Upper lobe of left lung (tissue), 6 donors: Measurements from ENCODE around the gene EVC2. TPM values are rescaled to one million over a fixed set of nuclear protein-coding genes. Genes with fewer than 3 reads are reported as not detected.
"Not testable (repeated sequence)": the region's sequence is repeated elsewhere in the genome, so short reads cannot be mapped to it uniquely, and the experiment has no call there.

ENCODE experiments used
- ATAC-seq, 2 donors: fragments of 200-7000 bp; cut with Tn5 transposase; one replicate each; pipeline ENCODE4 v1.9.1; 2022; ENCODE audit warnings: mild to moderate bottlenecking in 2 of 2, moderate library complexity in 2 of 2; ENCODE audit not compliant: low FRiP score in 2 of 2
- DNase-seq, 2 donors: peaks; one replicate each; pipeline ENCODE4 v3.0.0-alpha.2; 2019 to 2020
- H3K27ac ChIP-seq, 4 donors: fragments of 200-600 bp; sonication (generic); one replicate each; pipeline ENCODE4 v1.5.1; 2016 to 2019
- H3K27me3 ChIP-seq, 4 donors: fragments of 200-600 bp; sonication (generic); one replicate each; pipeline ENCODE4 v1.5.1; 2017 to 2019
- H3K36me3 ChIP-seq, 4 donors: fragments of 200-600 bp; sonication (generic); one replicate each; pipeline ENCODE4 v1.5.1; 2016 to 2019
- H3K4me1 ChIP-seq, 4 donors: fragments of 200-600 bp; sonication (generic); one replicate each; pipeline ENCODE4 v1.5.1; 2018 to 2019
- H3K4me3 ChIP-seq, 4 donors: fragments of 200-600 bp; sonication (generic); one replicate each; pipeline ENCODE4 v1.5.1; 2017 to 2019; ENCODE audit warnings: mild to moderate bottlenecking in 2 of 4, moderate library complexity in 1 of 4
- H3K9me3 ChIP-seq, 4 donors: fragments of 200-600 bp; sonication (generic); one replicate each; pipeline ENCODE4 v1.5.1; 2018 to 2019
- CTCF ChIP-seq, 6 experiments: fragments of 450-650 bp in 4 of 6; fragments of 200-600 bp in 2 of 6; sonication (generic) in 2 of 6; IDR thresholded peaks; one replicate each; pipeline ENCODE4 v1.5.1; 2016 to 2019; ENCODE audit warnings: antibody characterized with exemption in 6 of 6
- EP300 ChIP-seq, 4 donors: sonication (generic); formaldehyde crosslinking; IDR thresholded peaks; one replicate each; pipeline ENCODE4 v1.5.1; 2017; ENCODE audit warnings: antibody characterized with exemption in 4 of 4, control low read depth in 2 of 4
- POLR2A ChIP-seq, 4 donors: fragments of 450-650 bp; IDR thresholded peaks; one replicate each; pipeline ENCODE4 v1.5.1; 2016 to 2017; ENCODE audit warnings: antibody characterized with exemption in 4 of 4, mild to moderate bottlenecking in 2 of 4
- POLR2AphosphoS5 ChIP-seq, 2 donors: sonication (generic); formaldehyde crosslinking; IDR thresholded peaks; one replicate each; pipeline ENCODE4 v1.5.1; 2017; ENCODE audit warnings: antibody characterized with exemption in 2 of 2
- WGBS, 2 donors: methylation state at CpG; one replicate each; pipeline ENCODE4 v1.1.5; 2017 to 2018; 5-methylcytosine and 5-hydroxymethylcytosine counted together
- total RNA-seq, 6 donors: library from RNA; depleted of rRNA in 4 of 6; stranded (reverse); fragments of >200 nt in 4 of 6; gene quantifications; one replicate each; pipeline versions ENCODE4 v1.1.0 to v1.2.1, GENCODE V29; 2016 to 2021
- donor health status: DM: no; HTN: no; CAD: no; lungs with moderate emphysema.
- donor health status: DM: no; HTN: yes; CAD: no; lungs with severe emphysema.

Gene EVC2
- total RNA-seq, 6 donors from 2014 or later, result 3.2 to 26.2 (median 5.6) TPM

DNA sequence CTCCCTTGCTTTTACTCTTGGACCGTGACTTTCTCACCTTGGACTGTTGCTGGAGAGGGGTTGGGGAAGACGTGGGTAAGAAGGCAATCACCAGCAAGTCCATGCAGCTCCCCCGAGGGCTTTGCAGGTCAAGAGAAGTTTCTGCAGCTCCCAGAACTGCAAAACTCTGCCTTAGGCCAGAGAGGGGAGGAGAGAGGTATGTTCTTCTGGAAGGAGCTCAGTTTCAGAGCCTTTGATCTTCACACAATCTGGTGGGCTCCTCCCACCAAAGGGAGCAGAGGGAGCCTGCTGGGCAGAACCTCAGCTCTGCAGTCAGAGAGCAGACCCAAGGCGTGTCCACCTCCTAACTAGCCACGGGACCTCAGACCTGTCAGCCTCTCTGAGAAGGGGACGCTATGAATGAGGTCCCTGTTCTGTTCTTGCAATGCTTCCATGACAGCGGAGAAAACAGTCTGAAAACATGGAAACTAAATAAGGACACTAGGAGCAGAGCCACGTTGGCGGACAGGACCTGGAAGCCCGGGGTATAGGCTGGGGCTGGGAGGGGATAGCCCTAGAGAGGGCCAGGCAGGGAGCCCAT is 92.8 kb downstream of the EVC2 start:
- Histone ChIP-seq H3K4me3 (no peak overlapping the region), H3K9me3 (no peaks in the 10 kb centered on the region)

DNA sequence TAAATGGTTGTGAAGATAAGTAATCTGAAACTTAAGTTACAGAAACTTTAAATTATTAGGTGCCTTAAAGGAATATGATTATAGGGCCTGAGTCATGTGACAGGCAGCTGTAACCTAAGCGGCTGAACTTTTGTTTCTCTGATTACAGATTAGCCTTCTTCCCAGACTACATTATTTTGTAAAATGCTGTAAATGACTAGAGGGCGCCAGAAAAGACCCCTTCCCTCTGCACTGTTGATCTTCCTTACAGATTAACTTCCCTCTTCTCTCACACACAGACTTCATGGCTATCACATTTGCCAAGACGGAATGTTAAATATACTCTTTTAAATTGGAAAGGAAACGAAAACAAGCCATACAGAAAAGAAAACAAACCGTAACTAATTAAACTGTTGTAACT is 96.6 kb downstream of the EVC2 start:
- Histone ChIP-seq H3K9me3 (no peaks in the 10 kb centered on the region), H3K4me3 (no peak overlapping the region)

More for the DNA sequence above, 92.8 kb downstream of the EVC2 start:
- Histone ChIP-seq H3K36me3 (peaks cover 0 to 44% (median 13%) of the 10 kb centered on the region in 4 donors), H3K4me1 (no peaks in the 10 kb centered on the region), H3K27me3 (no peaks in the 10 kb centered on the region), H3K27ac (no peak overlapping the region)
- WGBS, 2 donors, result 74 to 76% methylated on average over 9 to 10 of the region's 10 CpGs
- TF ChIP-seq EP300 (IDR thresholded peaks at IDR 0.05), result no peak
- no peak for TF ChIP-seq CTCF (IDR thresholded peaks at IDR 0.05)
- TF ChIP-seq POLR2AphosphoS5 (IDR thresholded peaks at IDR 0.05), result no peak
- TF ChIP-seq POLR2A (IDR thresholded peaks at IDR 0.05), result no peak
- ATAC-seq, result no peak
- DNase-seq, result no peak

DNA sequence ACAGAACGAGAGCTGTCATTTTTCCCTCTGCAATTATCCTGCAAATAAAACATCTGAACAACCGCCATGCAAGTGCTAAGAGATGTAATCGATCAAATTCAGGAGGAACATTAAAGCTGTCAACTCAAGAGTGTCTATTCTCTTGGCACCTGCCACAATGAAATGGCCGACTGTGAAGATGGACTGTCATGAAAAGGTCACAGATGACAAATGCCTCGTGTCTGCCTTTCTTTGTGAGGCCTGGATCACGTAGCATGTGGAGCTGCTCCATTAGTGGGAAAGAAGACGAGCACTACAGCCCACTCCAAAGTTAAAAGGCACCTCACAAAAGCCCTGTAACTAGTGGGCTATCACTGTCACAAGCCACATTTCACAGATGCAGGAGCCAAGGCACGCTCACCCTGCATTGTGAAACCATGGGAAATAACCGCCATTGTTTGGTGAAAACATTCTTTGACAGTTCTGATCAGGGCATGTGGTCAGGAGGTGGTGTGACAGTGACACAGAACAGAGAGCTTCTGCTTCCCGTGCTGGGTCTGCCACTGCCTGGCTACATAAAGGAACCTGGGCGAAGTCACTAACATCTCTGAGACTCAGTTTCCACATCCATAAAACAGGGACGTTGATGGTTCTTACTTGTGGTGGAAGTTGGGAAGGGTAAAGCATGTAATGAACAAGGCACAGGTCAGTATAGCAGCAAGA is 98.9 kb downstream of the EVC2 start:
- no peak for TF ChIP-seq CTCF (IDR thresholded peaks at IDR 0.05)
- TF ChIP-seq POLR2AphosphoS5 (IDR thresholded peaks at IDR 0.05), result no peak
- no peak for TF ChIP-seq EP300 (IDR thresholded peaks at IDR 0.05)
- TF ChIP-seq POLR2A (IDR thresholded peaks at IDR 0.05), result no peak
- H3K36me3 ChIP-seq, result peaks cover 0 to 10% (median 0%) of the 10 kb centered on the region in 4 donors
- ATAC-seq (no peak), DNase-seq (no peak)
- H3K9me3 ChIP-seq, result no peaks in the 10 kb centered on the region
- no peaks in the 10 kb centered on the region for H3K4me1 ChIP-seq
- no peak overlapping the region for H3K27ac ChIP-seq
- WGBS, 2 donors, result 90 to 93% methylated on average over 11 to 12 of the region's 12 CpGs
- no peaks in the 10 kb centered on the region for H3K27me3 ChIP-seq
- H3K4me3 ChIP-seq, result no peak overlapping the region

More for the DNA sequence above, 96.6 kb downstream of the EVC2 start:
- Histone ChIP-seq H3K27ac (no peak overlapping the region), H3K36me3 (peaks cover 0 to 27% (median 7%) of the 10 kb centered on the region in 4 donors), H3K27me3 (no peaks in the 10 kb centered on the region), H3K4me1 (no peaks in the 10 kb centered on the region)
- DNase-seq (no peak), ATAC-seq (no peak)
- TF ChIP-seq CTCF (IDR thresholded peaks at IDR 0.05) (no peak), EP300 (IDR thresholded peaks at IDR 0.05) (no peak), POLR2AphosphoS5 (IDR thresholded peaks at IDR 0.05) (no peak), POLR2A (IDR thresholded peaks at IDR 0.05) (no peak)
- WGBS, 2 donors, result 74 to 82% methylated on average over 5 of the region's 5 CpGs

- DNase-seq, H3K9me3 ChIP-seq, H3K27me3 ChIP-seq, ATAC-seq, H3K36me3 ChIP-seq, H3K4me1 ChIP-seq, H3K27ac ChIP-seq, H3K4me3 ChIP-seq: not testable (repeated sequence)
- WGBS, 2 donors, result 92 to 100% methylated on average over 4 to 10 of the region's 10 CpGs
These were observed 114.5 kb downstream of the EVC2 start for GRCh38 chr4:5593828-5594227.

DNA sequence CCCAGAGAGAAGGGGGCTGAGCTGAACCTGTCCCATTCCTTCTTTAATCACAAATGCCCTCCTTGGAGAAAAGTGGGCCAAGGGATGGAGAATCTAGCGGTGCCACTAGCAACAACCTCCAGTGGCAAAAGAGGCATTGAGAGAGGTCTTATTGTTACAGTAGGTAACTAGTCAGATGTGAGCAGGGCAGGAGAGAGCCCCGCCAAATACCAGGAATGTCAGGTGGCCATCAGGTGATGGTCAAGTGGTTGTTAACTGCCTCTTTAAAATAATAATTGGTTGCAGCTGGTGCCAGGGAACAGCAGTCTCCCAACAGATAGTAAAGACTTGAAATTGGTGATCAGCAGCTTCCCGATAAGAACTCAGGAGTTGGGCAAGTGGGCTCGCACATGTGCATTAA is 116.1 kb downstream of the EVC2 start:
- WGBS, 2 donors, result 85 to 86% methylated on average over 4 of the region's 4 CpGs
- Histone ChIP-seq H3K4me3 (no peak overlapping the region), H3K9me3 (no peaks in the 10 kb centered on the region), H3K4me1 (no peaks in the 10 kb centered on the region), H3K36me3 (no peaks in the 10 kb centered on the region), H3K27me3 (no peaks in the 10 kb centered on the region), H3K27ac (no peak overlapping the region)
- ATAC-seq (no peak), DNase-seq (no peak)
- TF ChIP-seq CTCF (IDR thresholded peaks at IDR 0.05), result no peak
- no peak for TF ChIP-seq POLR2A (IDR thresholded peaks at IDR 0.05)
- TF ChIP-seq POLR2AphosphoS5 (IDR thresholded peaks at IDR 0.05), result no peak
- TF ChIP-seq EP300 (IDR thresholded peaks at IDR 0.05), result no peak
